HCT116 (cell line): ENCODE data around the gene PRICKLE1. TPM values are rescaled to one million over a fixed set of nuclear protein-coding genes. Genes with fewer than 3 reads are reported as not detected.

ENCODE experiments used
- ATAC-seq: fragments of 200-7000 bp; cut with Tn5 transposase; 2 replicates; pipeline ENCODE4 v1.9.1; 2020; ENCODE audit warnings: mild to moderate bottlenecking, moderate library complexity
- BruUV-seq: library from RNA; stranded (reverse); fragments of 400-500 nt; replicated peaks from 2 replicates; lab custom pipeline; 2021; lab: Mats Ljungman, UMichigan
- CTCF ChIA-PET: fragments of 300-600 bp; sonication (Branson Sonifier 250); formaldehyde crosslinking; loops from one replicate; lab custom pipeline; 2021; ENCODE audit warnings: antibody characterized with exemption; lab: Charles Lee
- POLR2A ChIA-PET: fragments of 300-600, 350-600 bp; sonication (Branson Sonifier 250); formaldehyde crosslinking; loops from one replicate; lab custom pipeline; 2021; ENCODE audit warnings: antibody characterized with exemption; lab: Charles Lee
- RAD21 ChIA-PET, 2 experiments: fragments of 300-600 bp; sonication (Branson Sonifier 250); formaldehyde crosslinking; loops; one replicate each; lab custom pipeline; 2023; ENCODE audit warnings: low total read pairs in 2 of 2; ENCODE audit not compliant: uncharacterized antibody in 2 of 2, unreplicated experiment in 2 of 2, low non-redundant PET in 1 of 2; lab: Charles Lee
- DNase-seq: peaks from one replicate; pipeline ENCODE4 v3.0.0-alpha.2; 2010; ENCODE audit warnings: low read depth, low spot score
- H2AFZ ChIP-seq: fragments of 200-600 bp; shearing (Covaris generic), sonication (generic); 2 replicates; pipeline ENCODE4 v1.6.1; 2017; ENCODE audit warnings: low read depth, mixed run types, mixed read lengths, antibody characterized with exemption, low read length; ENCODE audit not compliant: poor library complexity, severe bottlenecking
- H3K27ac ChIP-seq: 2 replicates; pipeline ENCODE4 v1.5.1; 2012; ENCODE audit warnings: low read depth, low read length
- H3K27me3 ChIP-seq: fragments of 200-600 bp; sonication (generic); 2 replicates; pipeline ENCODE4 v1.6.1; 2016; ENCODE audit warnings: mixed run types, low read length, mixed read lengths; ENCODE audit not compliant: insufficient read depth
- H3K36me3 ChIP-seq, 2 experiments: fragments of 200-500 bp in 1 of 2; fragments of 200-600 bp in 1 of 2; sonication (Bioruptor generic) in 1 of 2; sonication (generic) in 1 of 2; 2 replicates each; pipeline versions ENCODE4 v1.5.1 to v1.6.1; 2014 to 2016; ENCODE audit warnings: low read length in 2 of 2, inconsistent platforms in 1 of 2, mixed read lengths in 1 of 2, mixed run types in 1 of 2; ENCODE audit not compliant: insufficient read depth in 2 of 2, control insufficient read depth in 1 of 2
- H3K4me1 ChIP-seq, 2 experiments: fragments of 200-600 bp in 1 of 2; sonication (generic) in 1 of 2; 2 replicates each; pipeline versions ENCODE4 v1.5.1 to v1.6.1; 2012 to 2017; ENCODE audit warnings: low read length in 2 of 2, inconsistent platforms in 1 of 2, mild to moderate bottlenecking in 1 of 2, mixed read lengths in 1 of 2, mixed run types in 1 of 2, moderate library complexity in 1 of 2; ENCODE audit not compliant: insufficient read depth in 2 of 2, control insufficient read depth in 1 of 2
- H3K4me2 ChIP-seq: fragments of 200-600 bp; sonication (generic); 2 replicates; pipeline ENCODE4 v1.6.1; 2017; ENCODE audit warnings: mixed run types, low read length, mixed read lengths
- H3K4me3 ChIP-seq, 2 experiments: fragments of 200-600 bp in 1 of 2; sonication (generic) in 1 of 2; replicated peaks in 1 of 2; 2 replicates each; pipeline ENCODE4 v1.5.1; 2011 to 2016; ENCODE audit warnings: low read length in 2 of 2, control low read depth in 1 of 2, low read depth in 1 of 2, mild to moderate bottlenecking in 1 of 2, mixed read lengths in 1 of 2, mixed run types in 1 of 2
- H3K79me2 ChIP-seq: fragments of 200-600 bp; sonication (generic); 2 replicates; pipeline ENCODE4 v1.6.1; 2017; ENCODE audit warnings: mild to moderate bottlenecking, mixed run types, low read length, moderate library complexity, mixed read lengths; ENCODE audit not compliant: insufficient read depth
- H3K9ac ChIP-seq: fragments of 200-600 bp; sonication (generic); 2 replicates; pipeline ENCODE4 v1.6.1; 2016; ENCODE audit warnings: low read length, mixed read lengths
- H3K9me2 ChIP-seq: fragments of 200-600 bp; sonication (generic), shearing (Covaris generic); 2 replicates; pipeline ENCODE4 v1.6.1; 2017; ENCODE audit warnings: mixed run types, mild to moderate bottlenecking, moderate library complexity; ENCODE audit not compliant: insufficient read depth
- H3K9me3 ChIP-seq, 2 experiments: fragments of 200-500 bp in 1 of 2; fragments of 200-600 bp in 1 of 2; sonication (Bioruptor generic) in 1 of 2; sonication (generic) in 1 of 2; 2 replicates each; pipeline ENCODE4 v1.6.1; 2014 to 2017; ENCODE audit warnings: low read length in 2 of 2, mixed read lengths in 2 of 2, inconsistent platforms in 1 of 2, low read depth in 1 of 2, mild to moderate bottlenecking in 1 of 2, mixed run types in 1 of 2, moderate library complexity in 1 of 2; ENCODE audit not compliant: control insufficient read depth in 1 of 2, insufficient read depth in 1 of 2
- H4K20me1 ChIP-seq: fragments of 200-600 bp; sonication (generic), shearing (Covaris generic); 2 replicates; pipeline ENCODE4 v1.6.1; 2017; ENCODE audit warnings: mixed run types, mild to moderate bottlenecking, moderate library complexity; ENCODE audit not compliant: insufficient read depth
- ATF3 ChIP-seq: IDR thresholded peaks from 2 replicates; pipeline ENCODE4 v1.6.1; 2012
- CBX3 ChIP-seq: IDR thresholded peaks from 2 replicates; pipeline ENCODE4 v1.6.1; 2012; ENCODE audit warnings: low read depth
- CEBPB ChIP-seq: IDR thresholded peaks from 2 replicates; pipeline ENCODE4 v1.6.1; 2012; ENCODE audit warnings: low read depth
- ELF1 ChIP-seq: IDR thresholded peaks from 2 replicates; pipeline ENCODE4 v1.6.1; 2012; ENCODE audit warnings: low read depth, borderline replicate concordance
- EZH2 ChIP-seq: fragments of 200-600 bp; sonication (generic); IDR thresholded peaks from 2 replicates; pipeline ENCODE4 v1.6.1; 2017; ENCODE audit warnings: antibody characterized with exemption, mixed run types
- FOSL1 ChIP-seq: IDR thresholded peaks from 2 replicates; pipeline ENCODE4 v1.6.1; 2012; ENCODE audit warnings: low read depth
- POLR2AphosphoS5 ChIP-seq: IDR thresholded peaks from 2 replicates; pipeline ENCODE4 v1.6.1; 2011; ENCODE audit warnings: mild to moderate bottlenecking, low read depth, low read length, moderate library complexity
- SIN3A ChIP-seq: IDR thresholded peaks from 2 replicates; pipeline ENCODE4 v1.6.1; 2012; ENCODE audit warnings: low read depth
- SP1 ChIP-seq: IDR thresholded peaks from 2 replicates; pipeline ENCODE4 v1.6.1; 2012; ENCODE audit warnings: low read depth
- YY1 ChIP-seq: IDR thresholded peaks from 2 replicates; pipeline ENCODE4 v1.6.1; 2011; ENCODE audit warnings: low read length, low read depth, moderate library complexity, mild to moderate bottlenecking; ENCODE audit not compliant: insufficient replicate concordance; ENCODE audit errors: extremely low read depth
- ZBTB33 ChIP-seq: IDR thresholded peaks from 2 replicates; pipeline ENCODE4 v1.6.1; 2011; ENCODE audit warnings: mild to moderate bottlenecking, low read length, moderate library complexity; ENCODE audit not compliant: insufficient replicate concordance; ENCODE audit errors: extremely low read depth
- ZNF274 ChIP-seq: fragments of 200-500 bp; sonication (Bioruptor generic); IDR thresholded peaks from 2 replicates; pipeline ENCODE4 v1.6.1; 2014; ENCODE audit warnings: mild to moderate bottlenecking, low read depth, low read length, inconsistent platforms
- intact Hi-C: fragments of 100-400 bp; cut with micrococcal nuclease; formaldehyde crosslinking; loops from 2 replicates; pipeline ENCODE4 v1.10.0; 2022
- total RNA-seq: library from RNA; stranded (reverse); gene quantifications from one replicate; pipeline ENCODE4 v1.2.1, GENCODE V29; 2021; ENCODE audit not compliant: unreplicated experiment

PRICKLE1 gene
- total RNA-seq, 1 experiment from 2014 or later, result 1.3 TPM

GRCh38 chr12:42447371-42447786 lies 142.2 kb downstream of the PRICKLE1 start:
- no peak overlapping the region for H3K4me2 ChIP-seq
- ATAC-seq, result no peak
- H3K9me3 ChIP-seq, result no peaks in the 10 kb centered on the region
- TF ChIP-seq SP1, result no peak
- no peak for TF ChIP-seq EZH2
- no peak for TF ChIP-seq YY1
- TF ChIP-seq ZNF274, result no peak
- TF ChIP-seq ATF3, result no peak
- no peak for TF ChIP-seq SIN3A
- no peak for TF ChIP-seq CEBPB
- no peak for TF ChIP-seq POLR2AphosphoS5
- TF ChIP-seq ELF1, result no peak
- TF ChIP-seq CBX3, result no peak
- no peak for TF ChIP-seq FOSL1
- TF ChIP-seq ZBTB33, result no peak
- no TSS peak for BruUV-seq
- POLR2A ChIA-PET, result no interaction called here
- no peak for DNase-seq
- H4K20me1 ChIP-seq, result no peaks in the 10 kb centered on the region
- H3K36me3 ChIP-seq, result peaks cover 0 to 4% of the 10 kb centered on the region in 2 experiments; a peak in 1 of 4 replicates
- H3K4me3 ChIP-seq, result no peak overlapping the region
- H3K79me2 ChIP-seq, result no peaks in the 10 kb centered on the region
- CTCF ChIA-PET, result no interaction called here
- no peaks in the 10 kb centered on the region for H3K4me1 ChIP-seq
- H3K27me3 ChIP-seq, result no peaks in the 10 kb centered on the region
- H3K27ac ChIP-seq, result no peak overlapping the region
- no peak overlapping the region for H2AFZ ChIP-seq
- H3K9me2 ChIP-seq, result no peaks in the 10 kb centered on the region
- RAD21 ChIA-PET, result no interaction called here
- H3K9ac ChIP-seq, result no peak overlapping the region
- intact Hi-C loops, result no loop called here
